ENCODE results near the gene IGF2BP3. TPM values are rescaled to one million over a fixed set of nuclear protein-coding genes. Genes with fewer than 3 reads are reported as not detected.

IGF2BP3 gene
- total and polyA plus RNA-seq, 4 donors = 0.18 to 60.2 (median 1.5) TPM

- no peak for TF ChIP-seq CTCF (IDR thresholded peaks at IDR 0.05; ENCODE audit: control extremely low read depth, extremely low read depth)
- DNase-seq (no peak), ATAC-seq (ENCODE audit: insufficient read depth, low FRiP score) (no peak)
- H3K4me1 ChIP-seq (ENCODE audit: control insufficient read depth in 5 of 5, insufficient read depth in 5 of 5, low read length in 5 of 5) = peaks cover 0 to 6% (median 3%) of the 10 kb centered on the region in 5 donors
- H3K27me3 ChIP-seq (ENCODE audit: control insufficient read depth in 3 of 3, insufficient read depth in 3 of 3, low read length in 2 of 3) = no peaks in the 10 kb centered on the region
- H3K9me3 ChIP-seq (ENCODE audit: control insufficient read depth in 4 of 4, insufficient read depth in 3 of 4, low read length in 3 of 4) = no peaks in the 10 kb centered on the region
- H3K36me3 ChIP-seq (ENCODE audit: control insufficient read depth in 4 of 4, insufficient read depth in 4 of 4, low read length in 4 of 4) = peaks cover 0 to 6% (median under 1%) of the 10 kb centered on the region in 4 donors
- no peak overlapping the region for H3K27ac ChIP-seq (ENCODE audit: low read depth in 1 of 2, low read length in 1 of 2)
- no peak overlapping the region for H3K4me3 ChIP-seq
- no peak overlapping the region for H3K9ac ChIP-seq (ENCODE audit: insufficient read depth in 1 of 2, low read length in 2 of 2)
Observed at GRCh38 chr7:23295401-23295697, 174.9 kb downstream of the IGF2BP3 start.

- Histone ChIP-seq H3K36me3 (ENCODE audit: control insufficient read depth in 4 of 4, insufficient read depth in 4 of 4, low read length in 4 of 4) (peaks cover 0 to 6% (median 0%) of the 10 kb centered on the region in 4 donors), H3K4me3 (no peak overlapping the region), H3K27me3 (ENCODE audit: control insufficient read depth in 3 of 3, insufficient read depth in 3 of 3, low read length in 2 of 3) (no peaks in the 10 kb centered on the region), H3K4me1 (ENCODE audit: control insufficient read depth in 5 of 5, insufficient read depth in 5 of 5, low read length in 5 of 5) (peaks cover 0 to 3% (median 0%) of the 10 kb centered on the region in 5 donors), H3K9ac (ENCODE audit: insufficient read depth in 1 of 2, low read length in 2 of 2) (no peak overlapping the region), H3K9me3 (ENCODE audit: control insufficient read depth in 4 of 4, insufficient read depth in 3 of 4, low read length in 3 of 4) (no peaks in the 10 kb centered on the region), H3K27ac (ENCODE audit: low read depth in 1 of 2, low read length in 1 of 2) (no peak overlapping the region)
- ATAC-seq (ENCODE audit: insufficient read depth, low FRiP score) (no peak), DNase-seq (no peak)
- 70 to 86% methylated on average over 6 of the region's 6 CpGs for WGBS, 2 donors
- TF ChIP-seq CTCF (IDR thresholded peaks at IDR 0.05; ENCODE audit: control extremely low read depth, extremely low read depth) = no peak
Observed at GRCh38 chr7:23294549-23295400, 175.5 kb downstream of the IGF2BP3 start.

- peaks cover 0 to 3% (median 0%) of the 10 kb centered on the region in 5 donors for H3K4me1 ChIP-seq (ENCODE audit: control insufficient read depth in 5 of 5, insufficient read depth in 5 of 5, low read length in 5 of 5)
- no peak overlapping the region for H3K9ac ChIP-seq (ENCODE audit: insufficient read depth in 1 of 2, low read length in 2 of 2)
- TF ChIP-seq CTCF (IDR thresholded peaks at IDR 0.05; ENCODE audit: control extremely low read depth, extremely low read depth) = no peak
- no peaks in the 10 kb centered on the region for H3K9me3 ChIP-seq (ENCODE audit: control insufficient read depth in 4 of 4, insufficient read depth in 3 of 4, low read length in 3 of 4)
- no peak for DNase-seq
- H3K27ac ChIP-seq (ENCODE audit: low read depth in 1 of 2, low read length in 1 of 2) = no peak overlapping the region
- no peaks in the 10 kb centered on the region for H3K27me3 ChIP-seq (ENCODE audit: control insufficient read depth in 3 of 3, insufficient read depth in 3 of 3, low read length in 2 of 3)
- no peak overlapping the region for H3K4me3 ChIP-seq
- no peak for ATAC-seq (ENCODE audit: insufficient read depth, low FRiP score)
- no peaks in the 10 kb centered on the region for H3K36me3 ChIP-seq (ENCODE audit: control insufficient read depth in 4 of 4, insufficient read depth in 4 of 4, low read length in 4 of 4)
- WGBS, 2 donors = 91 to 94% methylated on average over 12 of the region's 12 CpGs
Observed at GRCh38 chr7:23293500-23294073, 176.7 kb downstream of the IGF2BP3 start.

Measured in lung (tissue), 12 donors.